Measurements from ENCODE around the gene ASCC3.

DNA sequence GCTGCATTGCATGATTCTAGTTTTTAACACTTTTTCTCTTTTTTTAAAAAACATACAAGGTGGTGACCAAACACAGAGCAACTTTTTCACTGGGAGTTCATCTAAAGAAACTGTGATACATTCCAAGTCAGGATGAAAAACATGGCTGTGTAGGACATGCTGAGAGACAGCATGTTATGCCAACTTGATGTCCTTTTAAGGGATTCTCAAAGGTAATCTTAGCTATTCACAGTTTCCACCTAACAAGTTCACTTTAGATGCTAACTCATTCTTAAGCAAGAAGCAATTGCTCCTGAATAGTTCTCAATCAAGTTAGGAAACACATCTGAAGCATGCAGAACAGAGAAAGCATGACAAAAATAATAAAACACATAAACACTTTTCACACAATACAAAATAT, 3.3 kb downstream of the ASCC3 start:
- TF ChIP-seq, protein P1, sequence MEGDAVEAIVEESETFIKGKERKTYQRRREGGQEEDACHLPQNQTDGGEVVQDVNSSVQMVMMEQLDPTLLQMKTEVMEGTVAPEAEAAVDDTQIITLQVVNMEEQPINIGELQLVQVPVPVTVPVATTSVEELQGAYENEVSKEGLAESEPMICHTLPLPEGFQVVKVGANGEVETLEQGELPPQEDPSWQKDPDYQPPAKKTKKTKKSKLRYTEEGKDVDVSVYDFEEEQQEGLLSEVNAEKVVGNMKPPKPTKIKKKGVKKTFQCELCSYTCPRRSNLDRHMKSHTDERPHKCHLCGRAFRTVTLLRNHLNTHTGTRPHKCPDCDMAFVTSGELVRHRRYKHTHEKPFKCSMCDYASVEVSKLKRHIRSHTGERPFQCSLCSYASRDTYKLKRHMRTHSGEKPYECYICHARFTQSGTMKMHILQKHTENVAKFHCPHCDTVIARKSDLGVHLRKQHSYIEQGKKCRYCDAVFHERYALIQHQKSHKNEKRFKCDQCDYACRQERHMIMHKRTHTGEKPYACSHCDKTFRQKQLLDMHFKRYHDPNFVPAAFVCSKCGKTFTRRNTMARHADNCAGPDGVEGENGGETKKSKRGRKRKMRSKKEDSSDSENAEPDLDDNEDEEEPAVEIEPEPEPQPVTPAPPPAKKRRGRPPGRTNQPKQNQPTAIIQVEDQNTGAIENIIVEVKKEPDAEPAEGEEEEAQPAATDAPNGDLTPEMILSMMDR (IDR thresholded peaks at IDR 0.05; ENCODE audit: low read length): no peak
- TF ChIP-seq EZH2 (IDR thresholded peaks at IDR 0.05; ENCODE audit: borderline replicate concordance, low read length): no peak

Measured in OCI-LY1 (cell line).